Ectodermal cell (in vitro differentiated cells): ENCODE results near the gene DBI.

Experiments used
- H3K27ac ChIP-seq: 2 replicates; pipeline ENCODE4 v1.7.0; 2013; ENCODE audit warnings: mild to moderate bottlenecking, low read depth, low read length; ENCODE audit not compliant: insufficient read depth, poor library complexity, severe bottlenecking
- H3K27me3 ChIP-seq: 2 replicates; pipeline ENCODE4 v1.7.0; 2013; ENCODE audit warnings: mild to moderate bottlenecking, low read length; ENCODE audit not compliant: insufficient read depth, control insufficient read depth, poor library complexity, severe bottlenecking
- H3K36me3 ChIP-seq: one replicate; pipeline ENCODE4 v1.7.0; 2013; ENCODE audit warnings: low read length; ENCODE audit not compliant: control insufficient read depth, insufficient read depth
- H3K4me1 ChIP-seq: one replicate; pipeline ENCODE4 v1.7.0; 2013; ENCODE audit warnings: low read length; ENCODE audit not compliant: control insufficient read depth, insufficient read depth
- H3K4me3 ChIP-seq: 2 replicates; pipeline ENCODE4 v1.7.0; 2013; ENCODE audit warnings: low read depth, low read length, control low read depth; ENCODE audit not compliant: insufficient read depth
- H3K9me3 ChIP-seq: 2 replicates; pipeline ENCODE4 v1.7.0; 2013; ENCODE audit warnings: mild to moderate bottlenecking, low read length, moderate library complexity; ENCODE audit not compliant: control insufficient read depth
- WGBS, 2 experiments: methylation state at CpG; one replicate each; pipeline ENCODE4 v1.1.7; 2013; ENCODE audit warnings: missing lambda C conversion rate in 2 of 2; 5-methylcytosine and 5-hydroxymethylcytosine counted together

Gene DBI

GRCh38 chr2:119376810-119377209, 10.0 kb downstream of the DBI start:
- 93 to 96% methylated on average over 5 of the region's 5 CpGs for WGBS, 2 experiments
- peaks cover 15% of the 10 kb centered on the region for H3K36me3 ChIP-seq
- H3K27me3 ChIP-seq, result no peaks in the 10 kb centered on the region
- no peak overlapping the region for H3K4me3 ChIP-seq
- no peaks in the 10 kb centered on the region for H3K4me1 ChIP-seq
- H3K27ac ChIP-seq, result no peak overlapping the region
- H3K9me3 ChIP-seq, result no peaks in the 10 kb centered on the region

- Histone ChIP-seq H3K4me3 (no peak overlapping the region), H3K27me3 (no peaks in the 10 kb centered on the region), H3K9me3 (no peaks in the 10 kb centered on the region), H3K36me3 (peaks cover 12% of the 10 kb centered on the region), H3K27ac (no peak overlapping the region), H3K4me1 (no peaks in the 10 kb centered on the region)
- WGBS, 2 experiments, result 94 to 95% methylated on average over 7 of the region's 7 CpGs
Measured at GRCh38 chr2:119377294-119377992, 10.7 kb downstream of the DBI start.

- no peak overlapping the region for H3K27ac ChIP-seq
- 80 to 84% methylated on average over 5 of the region's 5 CpGs for WGBS, 2 experiments
- H3K27me3 ChIP-seq, result no peaks in the 10 kb centered on the region
Measured at GRCh38 chr2:119377993-119378345, 11.2 kb downstream of the DBI start.

GRCh38 chr2:119378566-119378965, 11.8 kb downstream of the DBI start:
- Histone ChIP-seq H3K36me3 (peaks cover under 1% of the 10 kb centered on the region), H3K4me1 (no peaks in the 10 kb centered on the region), H3K4me3 (no peak overlapping the region), H3K27me3 (no peaks in the 10 kb centered on the region), H3K27ac (no peak overlapping the region), H3K9me3 (no peaks in the 10 kb centered on the region)
- WGBS, 2 experiments, result 87 to 89% methylated on average over 6 of the region's 6 CpGs

More at GRCh38 chr2:119377993-119378345, 11.2 kb downstream of the DBI start:
- no peak overlapping the region for H3K4me3 ChIP-seq
- H3K9me3 ChIP-seq, result no peaks in the 10 kb centered on the region
- no peaks in the 10 kb centered on the region for H3K4me1 ChIP-seq
- peaks cover 7% of the 10 kb centered on the region for H3K36me3 ChIP-seq

DNA sequence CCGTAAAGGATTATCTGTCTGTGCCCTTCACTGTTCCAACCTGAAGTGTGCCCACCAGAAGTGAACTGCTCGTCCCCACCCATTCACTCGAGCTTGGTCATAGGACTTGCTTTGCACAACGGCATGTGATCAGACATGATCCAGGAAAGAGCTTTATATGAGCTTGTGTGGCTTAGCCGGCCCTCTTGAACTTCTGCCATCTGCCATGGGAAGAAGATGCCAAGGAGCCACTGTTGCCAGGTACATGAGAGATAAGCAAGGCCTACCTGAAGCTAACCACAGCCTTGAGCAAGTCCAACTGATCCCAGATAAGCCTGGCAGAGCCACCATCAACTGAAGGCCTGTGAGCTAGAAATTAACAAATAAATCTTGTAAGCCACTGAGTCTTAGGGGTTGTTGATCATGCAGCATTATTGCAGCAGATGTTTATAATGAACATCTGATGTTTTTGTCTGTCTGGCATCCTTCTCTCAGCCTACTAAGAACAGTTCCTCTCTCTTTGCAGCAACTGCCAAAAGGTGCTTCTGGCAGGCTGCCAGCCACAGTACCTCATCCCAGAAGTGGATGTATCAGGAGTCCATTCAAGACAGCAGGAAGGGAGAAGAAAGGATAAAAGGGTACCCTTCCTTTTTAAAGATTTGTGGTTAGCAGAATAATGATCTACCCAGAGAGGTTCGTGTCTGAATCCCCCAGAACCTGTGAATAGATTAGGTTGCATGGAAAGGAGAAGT, 16.8 kb downstream of the DBI start:
- no peaks in the 10 kb centered on the region for H3K36me3 ChIP-seq
- no peaks in the 10 kb centered on the region for H3K4me1 ChIP-seq
- WGBS, 2 experiments, result 91 to 93% methylated on average over 6 of the region's 6 CpGs
- H3K9me3 ChIP-seq, result no peaks in the 10 kb centered on the region
- H3K27ac ChIP-seq, result no peak overlapping the region
- H3K4me3 ChIP-seq, result no peak overlapping the region
- no peaks in the 10 kb centered on the region for H3K27me3 ChIP-seq

- Histone ChIP-seq H3K27me3 (no peaks in the 10 kb centered on the region), H3K36me3 (no peaks in the 10 kb centered on the region), H3K4me1 (no peaks in the 10 kb centered on the region), H3K27ac (no peak overlapping the region), H3K4me3 (no peak overlapping the region), H3K9me3 (no peaks in the 10 kb centered on the region)
- WGBS, 2 experiments, result 73 to 77% methylated on average over 4 of the region's 4 CpGs
Measured at GRCh38 chr2:119384971-119385370, 18.2 kb downstream of the DBI start.

- no peak overlapping the region for H3K4me3 ChIP-seq
- H3K9me3 ChIP-seq, result no peaks in the 10 kb centered on the region
- H3K36me3 ChIP-seq, result no peaks in the 10 kb centered on the region
- WGBS, 2 experiments, result 92% methylated on average over 3 of the region's 3 CpGs
- H3K27ac ChIP-seq, result no peak overlapping the region
- H3K27me3 ChIP-seq, result no peaks in the 10 kb centered on the region
- no peaks in the 10 kb centered on the region for H3K4me1 ChIP-seq
Measured at GRCh38 chr2:119385466-119385865, 18.7 kb downstream of the DBI start.

DNA sequence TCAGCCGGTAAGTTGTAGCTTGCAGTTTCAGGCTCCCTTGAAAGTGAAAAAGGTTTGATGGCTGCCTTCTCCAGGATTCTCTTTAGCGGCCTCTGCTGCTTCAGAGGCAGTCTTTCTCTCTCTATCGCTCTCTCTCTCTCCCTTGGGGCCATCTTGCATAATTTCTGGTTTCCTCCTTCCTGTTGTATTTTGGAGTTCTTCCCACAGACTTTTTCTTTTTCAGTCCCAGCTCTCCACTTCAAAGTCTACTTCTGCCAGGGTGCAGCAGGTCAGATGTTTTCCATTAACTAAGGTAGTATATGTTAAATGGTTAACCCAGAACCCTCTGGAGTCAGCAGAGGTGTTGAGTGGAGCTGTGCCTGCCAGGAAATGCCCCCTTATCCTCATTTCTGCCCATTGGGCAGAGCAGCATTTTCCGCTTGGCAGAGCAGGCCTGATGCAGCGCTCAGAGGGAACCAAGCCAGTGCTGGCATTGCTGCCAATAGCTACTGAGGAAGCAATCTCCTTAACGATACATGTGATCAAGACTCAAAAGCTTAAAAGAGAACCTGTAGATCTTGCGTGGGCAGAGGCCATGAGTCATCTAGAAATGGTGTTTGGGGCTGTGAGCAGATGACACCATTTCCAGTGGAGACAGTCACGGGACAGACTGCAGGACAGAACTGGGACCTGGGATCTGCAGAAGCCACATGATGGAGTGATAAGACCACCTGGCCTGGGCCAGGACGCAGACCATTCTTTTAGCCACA, 20.8 kb downstream of the DBI start:
- Histone ChIP-seq H3K27ac (no peak overlapping the region), H3K4me3 (no peak overlapping the region), H3K36me3 (no peaks in the 10 kb centered on the region), H3K27me3 (no peaks in the 10 kb centered on the region), H3K4me1 (no peaks in the 10 kb centered on the region), H3K9me3 (no peaks in the 10 kb centered on the region)
- WGBS, 2 experiments, result 88 to 92% methylated on average over 8 to 9 of the region's 9 CpGs

DNA sequence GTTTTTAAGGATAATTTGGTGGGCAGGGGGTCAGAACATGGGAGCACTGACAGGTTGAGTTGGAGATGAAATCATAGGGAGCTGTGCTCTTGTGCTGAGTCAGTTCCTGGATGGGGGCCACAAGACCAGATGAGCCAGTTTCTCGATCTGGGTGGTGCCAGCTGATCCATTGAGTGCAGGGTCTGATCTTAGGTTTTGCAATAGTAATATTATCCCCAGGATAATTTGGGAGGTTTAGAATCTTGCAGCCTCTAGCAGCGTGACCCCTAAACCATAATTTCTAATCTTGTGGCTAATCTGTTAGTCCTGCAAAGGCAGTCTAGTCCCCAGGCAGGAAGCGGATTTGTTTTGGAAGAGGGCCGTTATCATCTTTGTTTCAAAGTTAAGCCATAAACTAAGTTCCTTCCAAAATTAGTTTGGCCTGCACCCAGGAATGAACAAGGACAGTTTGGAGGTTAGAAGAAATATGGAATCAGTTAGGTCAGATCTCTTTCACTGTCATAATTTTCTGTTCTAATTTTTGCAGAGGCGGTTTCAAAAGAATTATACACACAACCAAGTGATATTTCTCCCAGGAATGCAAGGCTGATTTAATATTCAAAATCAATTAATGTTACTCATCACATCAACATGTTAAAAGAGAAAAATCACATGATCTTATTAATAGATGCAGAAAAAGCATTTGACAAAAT, 23.0 kb downstream of the DBI start:
- Histone ChIP-seq H3K4me3 (no peak overlapping the region), H3K27me3 (no peaks in the 10 kb centered on the region), H3K36me3 (no peaks in the 10 kb centered on the region), H3K9me3 (no peaks in the 10 kb centered on the region), H3K4me1 (no peaks in the 10 kb centered on the region), H3K27ac (no peak overlapping the region)
- 80 to 92% methylated on average over 5 of the region's 5 CpGs for WGBS, 2 experiments
